Keratinocyte (primary cell): ENCODE measurements around the gene KIFBP.

ENCODE experiments used
- CTCF ChIP-seq, 3 experiments: IDR thresholded peaks in 1 of 3; conservative IDR thresholded peaks in 1 of 3; optimal IDR thresholded peaks in 1 of 3; 2 replicates in 2 of 3; 3 replicates in 1 of 3; pipeline versions ENCODE3 to v1.5.1; 2011; ENCODE audit warnings: low read length in 3 of 3, mild to moderate bottlenecking in 3 of 3, moderate library complexity in 2 of 3, control low read depth in 1 of 3, inconsistent platforms in 1 of 3; ENCODE audit not compliant: insufficient read depth in 2 of 3; ENCODE audit errors: extremely low read depth in 1 of 3
- EZH2 ChIP-seq: IDR thresholded peaks from one replicate; pipeline ENCODE4 v1.6.1; 2012; ENCODE audit warnings: inconsistent platforms, mild to moderate bottlenecking, low read length, moderate library complexity

GRCh38 chr10:69043931-69044531 is 55.4 kb downstream of the KIFBP start:
- TF ChIP-seq CTCF (optimal IDR thresholded peaks at IDR 0.05 in 1 of 3, IDR thresholded peaks at IDR 0.05 in 1 of 3, conservative IDR thresholded peaks at IDR 0.05 in 1 of 3; ENCODE audit: extremely low read depth in 1 of 3, insufficient read depth in 2 of 3, low read length in 3 of 3): no peak
- no peak for TF ChIP-seq EZH2
